SK-N-DZ (cell line): ENCODE measurements around the gene FOXB2.
"Not testable (repeated sequence)": the region's sequence is repeated elsewhere in the genome, so short reads cannot be mapped to it uniquely, and the experiment has no call there.

Experiments
- DNase-seq: peaks from one replicate; pipeline ENCODE4 v3.0.0-alpha.2; 2015; ENCODE audit warnings: low spot score

The FOXB2 gene

DNA sequence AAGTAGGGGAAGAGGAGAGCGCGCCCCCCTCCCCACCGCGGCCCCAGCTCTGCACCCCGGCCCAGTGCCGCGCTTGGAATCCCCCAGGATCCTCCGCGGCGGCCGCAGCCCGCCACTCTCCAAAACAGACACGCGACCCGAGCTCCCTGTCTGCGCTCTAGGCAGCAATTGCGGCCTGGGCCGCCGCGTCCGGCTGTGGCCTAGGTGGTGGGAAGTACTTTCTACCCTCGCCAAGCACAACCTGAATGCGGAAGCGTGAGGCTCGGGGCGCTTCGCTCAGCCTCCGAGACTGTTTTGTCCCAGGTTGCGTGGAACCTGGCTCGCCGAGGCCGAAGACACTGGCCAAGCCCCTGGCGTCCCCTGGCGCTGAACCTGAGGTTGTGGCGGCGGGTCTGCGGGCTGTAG lies 3.3 kb upstream of the FOXB2 start:
- peak; percentile 36 for DNase-seq

DNA sequence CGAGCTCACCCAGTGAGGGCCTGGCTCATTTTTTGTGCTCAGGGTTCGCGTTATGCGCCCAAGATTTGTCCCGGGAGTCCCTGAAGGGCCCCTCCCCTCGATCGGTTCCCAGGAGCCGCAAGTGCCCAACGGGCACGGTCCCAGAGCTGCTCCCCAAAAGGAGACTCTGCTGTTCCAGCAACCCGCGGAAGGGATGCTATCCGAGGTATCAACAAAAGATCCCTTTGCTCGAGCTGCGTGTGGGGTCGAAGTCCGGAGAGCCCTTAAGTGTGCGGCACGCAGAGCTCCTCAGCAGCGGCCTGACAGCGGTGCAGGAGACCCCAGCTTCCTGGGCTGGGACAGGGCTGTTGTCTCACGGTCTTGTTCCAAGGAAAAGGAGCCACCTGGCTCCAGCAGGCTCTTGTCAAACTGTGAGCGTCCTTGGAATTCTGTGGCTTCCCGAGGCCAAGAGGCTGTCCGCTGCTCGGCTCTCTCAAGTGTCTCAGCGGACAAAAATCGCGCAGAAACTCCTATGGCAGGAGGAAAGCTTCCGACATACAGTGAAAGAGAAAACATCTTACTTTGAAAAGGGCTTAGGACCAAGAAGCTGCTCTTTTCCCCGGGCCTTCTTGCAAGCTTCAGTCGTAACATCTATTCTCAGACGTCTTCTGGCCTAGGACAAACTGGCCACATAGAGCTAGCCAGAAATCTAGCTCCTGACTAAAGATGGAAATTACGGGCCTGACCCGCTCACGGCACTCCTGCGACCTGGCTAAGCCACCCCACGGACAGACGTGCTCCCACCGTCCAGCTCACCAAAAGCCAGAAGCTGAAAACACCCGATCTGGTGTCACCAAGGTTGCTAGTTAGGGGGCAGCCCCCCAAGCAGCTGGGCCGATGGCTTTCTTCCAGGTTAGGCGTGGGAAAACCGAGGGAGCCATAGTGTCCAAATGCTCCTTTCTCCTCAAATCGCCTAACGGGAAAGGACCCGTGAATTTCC lies 2.6 kb upstream of the FOXB2 start:
- no peak for DNase-seq

DNA sequence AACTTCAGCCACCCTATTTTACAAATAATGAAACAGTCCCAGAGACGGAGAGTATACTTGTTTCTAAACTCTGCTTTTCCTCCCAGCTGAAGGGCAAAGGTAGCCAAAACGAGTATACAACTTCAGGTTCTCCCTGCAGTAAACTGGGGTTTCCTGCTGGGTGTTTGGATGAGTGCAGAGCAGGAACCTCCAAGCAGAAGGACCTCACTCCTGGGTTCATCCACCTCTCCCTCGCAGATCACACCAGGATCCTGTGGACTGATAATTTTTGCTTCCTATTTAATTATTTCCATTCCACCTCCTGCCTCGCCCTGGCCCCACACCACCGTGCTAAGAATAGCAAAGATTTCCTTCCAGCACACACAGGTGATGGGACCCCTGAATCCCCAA lies 2.0 kb upstream of the FOXB2 start:
- no peak for DNase-seq

DNA sequence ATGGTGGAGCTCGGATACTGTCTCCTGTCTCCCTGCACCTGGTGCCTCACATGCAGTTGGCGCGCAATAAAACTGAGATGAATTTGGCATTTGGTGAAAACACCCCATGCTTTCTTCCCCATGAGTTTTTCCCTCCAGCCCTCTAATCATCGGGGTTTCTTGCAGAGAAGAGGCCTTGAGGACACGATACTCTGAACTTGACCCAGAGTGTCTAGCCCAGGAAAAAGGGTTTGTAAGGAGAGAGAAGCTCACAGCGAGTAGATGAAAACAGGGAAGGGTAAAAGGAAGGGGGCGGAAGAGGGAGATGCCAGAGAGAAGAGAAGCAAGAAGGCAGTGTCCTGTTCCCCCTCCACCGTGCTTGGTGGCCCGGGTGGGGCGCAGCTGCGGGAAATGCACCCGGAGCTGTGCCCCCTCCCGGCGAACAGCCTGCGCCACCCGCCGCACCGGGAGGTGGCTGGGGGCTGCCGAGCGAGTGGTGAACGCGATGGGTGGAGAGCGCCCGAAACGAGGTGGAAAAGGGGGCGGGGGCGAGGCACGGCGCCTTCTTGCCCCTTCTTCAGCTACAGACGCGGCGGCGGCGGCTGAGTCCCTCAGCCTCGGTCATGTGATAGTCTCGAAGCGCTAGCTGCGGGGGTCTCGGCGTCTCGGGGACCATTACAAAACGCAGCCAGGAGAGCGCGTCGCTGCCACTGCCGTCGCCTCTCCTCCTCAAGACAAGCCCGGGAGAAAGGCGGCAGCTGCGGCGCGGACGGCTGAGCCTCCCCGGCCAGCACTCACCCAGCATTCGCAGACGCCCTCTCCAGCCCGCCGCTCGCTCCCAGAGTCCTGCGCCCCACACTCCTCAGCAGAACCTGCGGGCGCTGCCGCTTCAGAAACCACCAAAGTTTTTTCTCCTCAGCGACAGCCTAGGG lies 1.1 kb upstream of the FOXB2 start:
- DNase-seq = peak; percentile 44

DNA sequence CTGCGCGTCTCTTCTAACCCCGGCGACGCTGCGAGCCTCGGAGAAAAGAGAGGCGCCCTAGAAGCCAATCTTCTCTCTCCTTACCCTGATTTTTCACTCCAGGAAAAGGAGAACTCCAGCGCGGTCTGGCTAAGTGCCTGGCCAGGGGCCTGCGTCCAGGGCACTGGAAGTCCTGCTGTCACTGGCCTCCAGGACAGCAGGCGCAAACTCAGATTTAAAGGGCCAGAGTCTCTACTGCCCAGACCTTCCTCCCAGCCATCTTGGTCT lies 553 bp upstream of the FOXB2 start:
- DNase-seq = no peak

DNA sequence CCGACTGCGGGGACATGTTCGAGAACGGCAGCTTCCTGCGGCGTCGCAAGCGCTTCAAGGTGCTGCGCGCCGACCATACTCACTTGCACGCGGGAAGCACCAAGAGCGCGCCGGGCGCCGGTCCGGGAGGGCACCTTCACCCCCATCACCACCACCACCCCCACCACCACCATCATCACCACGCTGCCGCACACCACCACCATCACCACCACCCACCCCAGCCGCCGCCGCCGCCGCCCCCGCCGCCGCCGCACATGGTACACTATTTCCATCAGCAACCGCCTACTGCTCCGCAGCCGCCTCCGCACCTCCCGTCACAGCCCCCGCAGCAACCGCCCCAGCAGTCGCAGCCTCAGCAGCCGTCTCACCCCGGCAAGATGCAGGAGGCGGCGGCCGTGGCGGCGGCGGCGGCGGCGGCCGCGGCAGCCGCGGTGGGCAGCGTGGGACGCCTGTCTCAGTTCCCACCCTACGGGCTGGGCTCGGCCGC lies 514 bp downstream of the FOXB2 start:
- DNase-seq = no peak

DNA sequence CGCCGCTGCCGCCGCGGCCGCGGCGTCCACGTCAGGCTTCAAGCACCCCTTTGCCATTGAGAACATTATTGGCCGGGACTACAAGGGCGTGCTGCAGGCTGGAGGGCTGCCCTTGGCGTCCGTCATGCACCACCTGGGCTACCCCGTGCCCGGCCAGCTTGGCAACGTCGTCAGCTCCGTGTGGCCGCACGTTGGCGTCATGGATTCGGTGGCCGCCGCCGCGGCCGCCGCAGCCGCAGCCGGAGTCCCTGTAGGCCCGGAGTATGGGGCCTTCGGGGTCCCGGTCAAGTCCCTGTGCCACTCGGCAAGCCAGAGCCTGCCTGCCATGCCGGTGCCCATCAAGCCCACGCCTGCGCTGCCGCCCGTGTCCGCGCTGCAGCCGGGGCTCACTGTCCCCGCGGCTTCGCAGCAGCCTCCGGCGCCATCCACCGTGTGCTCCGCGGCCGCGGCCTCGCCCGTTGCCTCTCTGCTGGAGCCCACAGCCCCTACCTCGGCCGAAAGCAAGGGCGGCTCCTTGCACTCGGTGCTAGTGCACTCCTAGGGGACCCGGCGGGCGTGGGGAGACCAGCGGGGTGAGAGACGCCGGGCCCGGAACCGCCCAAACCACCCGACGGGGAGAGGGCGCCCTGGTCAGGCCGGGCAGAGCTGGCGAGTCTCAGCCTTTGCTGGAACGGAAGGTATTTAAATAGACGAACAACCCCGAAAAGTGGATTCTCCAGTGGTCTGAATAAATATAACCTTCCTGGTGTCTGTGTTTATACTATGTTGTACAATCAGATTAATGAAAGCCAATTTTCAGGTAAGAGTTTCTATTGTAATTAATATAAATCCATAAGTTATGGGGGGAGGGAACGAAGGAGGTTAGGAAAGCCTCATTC lies 1.2 kb downstream of the FOXB2 start:
- no peak for DNase-seq

DNA sequence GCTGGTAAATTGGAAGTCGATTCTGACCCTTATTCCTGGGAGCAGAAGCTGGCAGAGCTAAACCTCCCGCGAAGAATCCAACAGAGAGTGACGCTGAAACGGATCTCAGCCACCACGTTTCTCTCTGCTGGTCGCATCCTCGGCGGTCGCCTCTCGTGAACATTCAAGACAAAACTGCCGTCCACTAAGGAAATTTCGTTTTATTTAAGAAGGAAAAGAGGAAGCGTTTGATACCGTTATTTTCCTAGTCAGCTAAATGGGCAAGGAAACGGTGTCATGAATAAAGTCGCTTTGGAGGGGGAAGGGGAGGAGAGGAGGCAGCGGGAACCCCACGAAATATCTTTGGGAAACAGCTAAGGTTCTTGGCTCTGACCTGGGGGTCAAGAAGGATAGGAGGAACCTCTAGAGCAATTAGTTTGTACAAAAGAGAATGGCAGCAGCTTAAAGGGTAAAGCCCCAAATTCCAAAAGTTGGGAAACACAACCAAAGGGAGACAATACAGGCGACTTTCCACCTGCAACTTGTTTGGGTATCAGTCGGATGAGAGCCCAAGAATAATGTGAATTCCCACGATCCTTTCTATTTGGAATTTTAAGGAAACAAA lies 1.9 kb downstream of the FOXB2 start:
- DNase-seq = no peak

DNA sequence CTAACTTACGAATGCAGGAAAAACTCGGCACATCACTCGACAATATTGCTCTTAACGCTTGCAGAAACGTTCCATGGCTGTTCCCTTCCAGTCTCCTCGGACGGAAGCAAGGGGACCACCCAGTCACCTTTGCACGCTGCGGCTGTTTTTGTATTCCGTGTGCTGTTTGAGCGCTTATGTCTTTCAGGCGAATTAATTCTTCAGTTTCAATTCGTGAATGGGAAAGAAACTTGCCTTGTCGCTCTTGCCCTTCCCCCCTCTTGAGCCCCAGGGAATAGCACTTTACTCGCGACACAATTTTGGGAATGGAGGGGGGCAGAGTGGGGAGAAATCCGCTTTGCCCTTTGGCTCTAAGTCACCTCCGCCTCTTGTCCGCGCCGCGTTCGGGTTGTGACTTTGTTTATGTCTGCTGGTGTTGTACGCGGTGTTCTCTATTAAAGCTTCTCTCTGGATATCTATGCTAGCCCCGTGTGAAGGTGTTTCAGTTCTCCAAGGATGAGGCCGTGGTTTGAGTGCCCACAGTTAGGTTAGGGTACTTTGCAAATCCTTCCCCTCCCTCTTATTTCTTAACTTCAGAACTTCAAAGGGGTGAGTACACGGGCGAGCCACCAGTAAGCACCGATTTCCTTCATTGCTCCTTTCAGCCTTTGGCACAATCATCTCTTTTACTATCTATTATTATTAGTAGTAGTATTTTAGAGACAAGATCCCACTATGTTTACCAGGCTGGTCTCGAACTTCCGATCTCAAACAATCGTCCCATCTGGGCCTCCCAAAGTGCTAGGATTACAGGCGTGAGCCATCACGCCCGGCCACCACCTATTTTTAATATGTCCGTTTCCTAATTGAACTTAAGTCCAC lies 2.7 kb downstream of the FOXB2 start:
- no peak for DNase-seq

DNA sequence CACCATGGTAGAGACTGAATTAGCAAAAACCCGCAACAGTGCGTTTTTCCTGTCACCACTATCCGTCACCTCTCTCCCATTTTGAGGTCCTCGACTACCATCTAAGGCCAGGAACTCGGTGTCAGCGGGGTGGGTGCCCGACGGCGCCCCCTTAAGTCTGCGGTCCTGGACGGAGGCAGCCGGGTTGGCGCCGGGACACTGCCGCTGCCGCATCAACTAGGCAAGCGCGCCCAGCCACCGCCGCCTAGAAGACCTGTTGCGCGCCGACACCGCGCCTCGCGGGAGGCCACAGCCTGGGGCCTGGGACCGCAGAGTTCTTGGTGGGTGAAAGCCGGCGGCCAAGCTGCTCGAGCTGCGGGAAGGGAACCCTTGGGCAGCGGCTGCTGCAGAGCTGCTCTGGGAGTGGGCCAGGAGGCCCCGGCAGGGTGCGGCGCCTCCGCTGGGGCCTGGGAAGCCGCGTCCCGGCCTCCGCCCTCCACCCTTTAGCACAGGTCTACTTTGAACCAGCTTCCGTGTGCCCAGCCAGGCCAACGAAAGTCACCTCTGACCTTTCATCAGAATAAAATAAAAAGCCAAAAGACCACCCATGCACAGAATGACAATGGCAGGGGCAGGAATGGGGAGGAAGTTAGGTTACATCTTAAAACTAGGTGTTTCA lies 3.5 kb downstream of the FOXB2 start:
- DNase-seq = no peak

DNA sequence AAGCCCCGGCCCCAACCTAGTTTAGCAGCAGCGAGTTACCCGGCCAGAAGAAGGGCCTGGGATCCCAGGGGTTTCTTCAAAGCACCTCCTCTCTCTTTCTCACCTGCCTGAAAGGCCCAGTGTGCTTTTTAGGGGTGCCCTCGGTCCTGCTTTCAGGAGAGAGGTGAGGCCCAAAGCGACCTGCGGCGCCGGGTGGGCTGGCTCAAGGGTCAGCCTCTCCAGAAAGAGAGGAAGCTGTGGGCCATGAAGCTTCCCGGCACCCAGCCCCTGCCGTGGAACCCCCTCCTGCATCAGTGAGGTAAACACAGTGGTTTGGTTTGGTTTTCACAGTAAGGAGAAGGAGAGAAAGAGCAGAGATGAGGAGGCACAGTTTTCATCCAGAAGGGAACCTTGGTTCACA lies 4.3 kb downstream of the FOXB2 start:
- no peak for DNase-seq

DNA sequence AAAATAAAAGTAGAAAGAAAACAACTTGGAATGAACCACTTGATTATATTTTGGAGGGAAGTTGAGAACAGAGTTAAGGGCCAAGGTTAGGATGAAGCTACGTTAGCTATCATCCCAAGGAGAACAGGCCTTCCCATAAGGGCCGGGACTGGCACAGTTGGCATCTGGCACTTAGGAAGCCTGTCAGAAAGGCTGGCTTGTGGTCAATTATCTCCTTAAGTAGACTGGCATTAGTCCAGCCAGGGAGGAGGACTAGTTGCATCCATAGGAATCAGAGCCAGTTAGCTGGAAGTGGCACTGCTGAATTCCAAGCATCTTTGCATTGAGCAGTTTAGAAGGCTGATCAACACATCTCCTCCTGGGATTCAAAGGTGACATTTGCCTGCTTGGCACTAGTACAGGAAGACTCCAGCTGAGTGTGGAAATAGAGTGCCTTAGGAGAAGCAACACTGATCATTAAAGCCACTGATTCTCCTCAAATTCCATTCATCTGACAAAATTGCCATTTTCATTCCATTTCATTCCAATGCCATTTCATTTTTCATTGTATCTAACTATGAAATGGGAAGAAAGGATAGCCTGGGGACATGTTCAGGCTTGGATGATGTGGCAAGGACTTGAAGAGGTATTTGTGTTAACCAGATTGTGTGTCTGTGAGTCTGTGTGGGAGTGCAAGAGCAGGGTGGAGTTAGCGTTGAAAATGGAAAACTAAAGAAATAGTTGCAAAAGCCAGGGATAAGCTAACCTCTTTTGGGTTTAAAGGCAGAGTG lies 5.5 kb downstream of the FOXB2 start:
- no peak for DNase-seq

DNA sequence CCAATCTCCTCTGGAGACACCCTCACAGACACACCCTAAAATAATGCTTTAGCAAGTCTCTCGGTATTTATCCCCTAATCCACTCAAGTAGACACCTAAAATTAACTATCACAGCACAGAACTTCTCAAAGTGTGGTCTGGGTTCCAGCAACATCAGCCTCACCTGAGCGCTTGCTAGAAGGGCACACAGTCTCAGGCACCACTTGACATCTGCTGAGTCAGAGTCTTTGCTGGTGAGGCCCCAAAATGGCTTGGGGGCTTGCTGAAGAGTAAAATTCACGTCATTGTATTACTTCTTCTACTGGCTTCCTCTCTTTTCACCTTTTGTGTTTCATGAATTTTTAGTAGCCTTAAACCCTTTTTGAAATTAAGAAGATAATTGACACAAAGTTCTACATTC lies 9.0 kb downstream of the FOXB2 start:
- DNase-seq = no peak

DNA sequence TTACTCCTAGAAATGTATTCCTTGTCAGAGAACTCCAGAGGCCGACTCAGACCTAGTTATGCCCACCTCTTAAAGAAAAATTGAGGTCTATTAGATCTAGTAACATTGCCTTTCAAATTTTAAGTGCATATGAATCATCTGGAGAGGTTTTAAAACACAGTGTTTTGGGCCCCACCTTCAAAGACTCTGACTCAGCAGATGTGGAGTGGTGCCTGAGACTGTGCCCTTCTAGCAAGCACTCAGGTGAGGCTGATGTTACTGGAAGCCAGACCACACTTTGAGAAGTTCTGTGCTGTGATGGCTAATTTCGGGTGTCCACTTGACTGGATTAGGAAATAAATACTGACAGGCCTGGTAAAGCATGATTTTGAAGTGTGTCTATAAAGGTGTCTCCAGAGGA lies 10.6 kb downstream of the FOXB2 start:
- no peak for DNase-seq

DNA sequence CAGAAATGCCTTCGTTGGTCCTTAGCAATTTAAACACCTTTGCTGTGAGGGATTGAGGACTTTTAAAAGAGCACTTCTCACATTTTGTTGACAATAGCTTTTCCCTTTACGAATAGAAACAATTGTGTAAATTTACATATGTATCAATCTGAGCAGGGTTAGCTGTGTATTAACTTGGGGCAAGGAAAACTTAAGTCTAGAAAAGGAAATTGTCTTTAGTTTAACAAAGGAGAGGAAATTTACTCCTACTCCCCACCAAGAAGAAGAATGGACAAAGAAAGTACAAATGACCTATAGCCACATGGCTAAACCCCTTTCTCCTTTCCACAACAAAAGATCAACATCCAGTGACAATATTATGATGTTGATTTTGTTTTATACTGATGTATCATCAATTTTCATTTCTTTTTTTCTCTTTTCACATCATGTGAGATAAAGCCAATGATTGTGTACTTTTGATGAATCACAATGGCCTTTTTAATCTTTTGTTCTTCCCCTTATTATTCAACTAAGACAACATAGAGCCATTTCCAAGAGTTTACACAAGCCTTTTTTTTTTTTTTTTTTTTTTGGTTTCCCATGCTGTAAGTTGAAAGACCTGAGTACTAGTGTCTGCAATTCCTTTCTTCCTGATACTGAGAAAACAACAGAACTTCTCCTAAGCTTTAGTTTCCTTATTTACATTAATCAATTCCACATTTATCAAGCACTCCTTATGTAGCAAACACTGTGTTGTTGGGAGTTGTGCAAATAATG lies 19.0 kb downstream of the FOXB2 start:
- DNase-seq = no peak

DNA sequence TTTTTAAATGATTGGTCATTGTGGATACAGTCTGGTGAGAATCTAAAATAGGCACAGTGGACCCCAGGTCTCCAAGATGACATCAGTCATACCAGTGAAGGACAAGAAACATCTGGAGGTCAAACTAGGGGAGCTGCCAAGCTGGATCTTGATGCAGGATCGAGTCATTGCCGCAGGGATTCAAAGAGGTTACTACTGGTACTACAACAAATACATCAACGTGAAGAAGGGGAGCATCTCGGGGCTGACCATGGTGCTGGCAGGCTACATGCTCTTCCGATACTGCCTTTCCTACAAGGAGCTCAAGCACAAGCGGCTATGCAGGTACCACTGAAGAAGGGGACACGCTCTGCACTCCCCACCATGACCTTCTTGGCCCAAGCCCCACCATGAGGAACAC lies 20.9 kb downstream of the FOXB2 start:
- no peak for DNase-seq

DNA sequence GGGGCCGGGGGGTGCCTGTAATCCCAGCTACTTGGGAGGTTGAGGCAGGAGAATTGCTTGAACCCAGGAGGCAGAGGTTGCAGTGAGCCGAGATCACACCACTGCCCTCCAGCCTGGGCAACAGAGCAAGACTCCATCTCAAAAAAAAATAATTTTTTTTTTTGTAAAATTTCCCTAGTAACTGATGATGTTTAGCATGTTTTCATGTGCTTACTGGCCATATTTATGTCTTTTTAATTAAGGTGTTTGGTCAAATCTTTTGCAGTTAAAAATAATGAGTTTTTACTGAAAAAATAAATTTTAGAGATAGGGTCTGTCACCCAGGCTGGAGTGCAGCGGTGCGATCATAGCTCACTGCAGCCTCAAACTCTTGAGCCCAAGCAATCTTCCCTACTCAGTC lies 24.3 kb downstream of the FOXB2 start:
- DNase-seq = not testable (repeated sequence)

DNA sequence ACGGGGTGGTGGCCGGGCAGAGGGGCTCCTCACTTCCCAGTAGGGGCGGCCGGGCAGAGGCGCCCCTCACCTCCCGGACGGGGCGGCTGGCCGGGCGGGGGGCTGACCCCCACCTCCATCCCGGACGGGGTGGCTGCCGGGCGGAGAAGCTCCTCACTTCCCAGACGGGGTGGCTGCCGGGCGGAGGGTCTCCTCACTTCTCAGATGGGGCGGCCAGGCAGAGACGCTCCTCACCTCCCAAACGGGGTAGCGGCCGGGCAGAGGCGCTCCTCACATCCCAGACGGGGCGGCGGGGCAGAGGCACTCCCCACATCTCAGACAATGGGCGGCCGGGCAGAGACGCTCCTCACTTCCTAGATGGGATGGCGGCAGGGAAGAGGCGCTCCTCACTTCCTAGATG lies 41.2 kb downstream of the FOXB2 start:
- not testable (repeated sequence) for DNase-seq
